Limb (tissue), 2 donors: ENCODE measurements around the gene EVA1A.
"Not testable (repeated sequence)": the region's sequence is repeated elsewhere in the genome, so short reads cannot be mapped to it uniquely, and the experiment has no call there.

ENCODE experiments used
- DNase-seq, 2 donors: peaks; one replicate each; pipeline ENCODE4 v3.0.0-alpha.2; 2016; ENCODE audit errors: extremely low spot score in 2 of 2

Gene EVA1A

GRCh38 chr2:75488157-75488556 is 72.6 kb downstream of the EVA1A start:
- no peak for DNase-seq

GRCh38 chr2:75486735-75487134 is 74.0 kb downstream of the EVA1A start:
- not testable (repeated sequence) for DNase-seq

- DNase-seq: no peak
Observed at GRCh38 chr2:75484840-75485239, 75.9 kb downstream of the EVA1A start.

- no peak for DNase-seq
Observed at GRCh38 chr2:75483878-75484277, 76.9 kb downstream of the EVA1A start.

GRCh38 chr2:75482398-75482797 is 78.3 kb downstream of the EVA1A start:
- no peak for DNase-seq

- no peak for DNase-seq
Observed at GRCh38 chr2:75480971-75481836, 79.5 kb downstream of the EVA1A start.

GRCh38 chr2:75477696-75478095 is 83.0 kb downstream of the EVA1A start:
- not testable (repeated sequence) for DNase-seq

- no peak for DNase-seq
Observed at GRCh38 chr2:75476761-75477160, 84.0 kb downstream of the EVA1A start.

- DNase-seq: no peak
Observed at GRCh38 chr2:75475976-75476375, 84.8 kb downstream of the EVA1A start.

GRCh38 chr2:75475049-75475448 is 85.7 kb downstream of the EVA1A start:
- no peak for DNase-seq

- no peak for DNase-seq
Observed at GRCh38 chr2:75474115-75474514, 86.6 kb downstream of the EVA1A start.

- no peak for DNase-seq
Observed at GRCh38 chr2:75466708-75467311, 93.9 kb downstream of the EVA1A start.

- no peak for DNase-seq
Observed at GRCh38 chr2:75465317-75465984, 95.3 kb downstream of the EVA1A start.

GRCh38 chr2:75464348-75464946 is 96.3 kb downstream of the EVA1A start:
- no peak for DNase-seq

GRCh38 chr2:75462721-75463120 is 98.0 kb downstream of the EVA1A start:
- no peak for DNase-seq

- DNase-seq: no peak
Observed at GRCh38 chr2:75462206-75462605, 98.5 kb downstream of the EVA1A start.

GRCh38 chr2:75460630-75461029 is 100.1 kb downstream of the EVA1A start:
- no peak for DNase-seq

GRCh38 chr2:75459565-75460310 is 101.0 kb downstream of the EVA1A start:
- DNase-seq: no peak

- no peak for DNase-seq
Observed at GRCh38 chr2:75458201-75458600, 102.5 kb downstream of the EVA1A start.

GRCh38 chr2:75456825-75457224 is 103.9 kb downstream of the EVA1A start:
- no peak for DNase-seq

- DNase-seq: no peak
Observed at GRCh38 chr2:75456111-75456510, 104.6 kb downstream of the EVA1A start.
